ENCODE data around the gene MBNL2.

Gene MBNL2

GRCh38 chr13:97385146-97385545 is 163.0 kb downstream of the MBNL2 start:
- DNase-seq (ENCODE audit: low read depth): no peak

- DNase-seq (ENCODE audit: low read depth): no peak
Measured at GRCh38 chr13:97385854-97386253, 163.7 kb downstream of the MBNL2 start.

GRCh38 chr13:97386801-97387484 is 164.8 kb downstream of the MBNL2 start:
- no peak for DNase-seq (ENCODE audit: low read depth)

- no peak for DNase-seq (ENCODE audit: low read depth)
Measured at GRCh38 chr13:97387485-97387839, 165.3 kb downstream of the MBNL2 start.

- no peak for DNase-seq (ENCODE audit: low read depth)
Measured at GRCh38 chr13:97387890-97388289, 165.8 kb downstream of the MBNL2 start.

- DNase-seq (ENCODE audit: low read depth): no peak
Measured at GRCh38 chr13:97388373-97388772, 166.2 kb downstream of the MBNL2 start.

- no peak for DNase-seq (ENCODE audit: low read depth)
Measured at GRCh38 chr13:97390941-97391600, 168.9 kb downstream of the MBNL2 start.

- DNase-seq (ENCODE audit: low read depth): no peak
Measured at GRCh38 chr13:97392020-97392419, 169.9 kb downstream of the MBNL2 start.

GRCh38 chr13:97394542-97394941 is 172.4 kb downstream of the MBNL2 start:
- no peak for DNase-seq (ENCODE audit: low read depth)

GRCh38 chr13:97395447-97396136 is 173.5 kb downstream of the MBNL2 start:
- DNase-seq (ENCODE audit: low read depth): no peak

GRCh38 chr13:97397267-97397666 is 175.1 kb downstream of the MBNL2 start:
- DNase-seq (ENCODE audit: low read depth): no peak

GRCh38 chr13:97401421-97401820 is 179.3 kb downstream of the MBNL2 start:
- DNase-seq (ENCODE audit: low read depth): no peak

- DNase-seq (ENCODE audit: low read depth): no peak
Measured at GRCh38 chr13:97403893-97404750, 182.0 kb downstream of the MBNL2 start.

GRCh38 chr13:97407540-97407939 is 185.4 kb downstream of the MBNL2 start:
- no peak for DNase-seq (ENCODE audit: low read depth)

GRCh38 chr13:97408938-97409337 is 186.8 kb downstream of the MBNL2 start:
- no peak for DNase-seq (ENCODE audit: low read depth)

- DNase-seq (ENCODE audit: low read depth): no peak
Measured at GRCh38 chr13:97411984-97412383, 189.9 kb downstream of the MBNL2 start.

- no peak for DNase-seq (ENCODE audit: low read depth)
Measured at GRCh38 chr13:97413694-97414093, 191.6 kb downstream of the MBNL2 start.

- DNase-seq (ENCODE audit: low read depth): no peak
Measured at GRCh38 chr13:97414392-97414791, 192.3 kb downstream of the MBNL2 start.

GRCh38 chr13:97417698-97418097 is 195.6 kb downstream of the MBNL2 start:
- DNase-seq (ENCODE audit: low read depth): no peak

- DNase-seq (ENCODE audit: low read depth): no peak
Measured at GRCh38 chr13:97422118-97423054, 200.3 kb downstream of the MBNL2 start.
